HG02678 (cell line): ENCODE results near the gene TRIM59.
A peak's percentile ranks its signal among the peaks of the same experiment; 100 is the strongest.
"Not testable (repeated sequence)": the region's sequence is repeated elsewhere in the genome, so short reads cannot be mapped to it uniquely, and the experiment has no call there.

Source experiments
- ATAC-seq: cut with Tn5 transposase; IDR thresholded peaks from one replicate; pipeline ENCODE4 v1.9.1; 2021; ENCODE audit warnings: mild to moderate bottlenecking, moderate library complexity; ENCODE audit not compliant: unreplicated experiment

Gene TRIM59

DNA sequence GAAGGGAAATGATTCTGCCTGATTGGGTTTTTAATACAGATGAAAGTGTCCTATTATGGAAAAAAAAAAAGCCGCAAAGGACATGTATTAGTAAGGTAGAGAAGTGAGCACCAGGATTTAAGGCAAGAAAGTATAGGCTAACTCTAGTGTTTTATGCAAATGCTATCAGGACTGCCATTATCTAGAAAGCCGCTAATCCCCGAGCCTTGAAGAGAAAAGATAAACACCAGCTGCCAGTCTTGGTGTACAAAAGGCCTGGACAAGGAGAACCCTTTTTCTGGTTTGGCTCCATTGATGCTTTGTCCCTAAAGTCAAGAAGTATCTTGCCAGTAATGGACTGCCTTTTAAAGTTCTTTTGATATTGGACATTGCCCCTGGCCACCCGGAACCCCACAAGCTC lies 8.6 kb upstream of the TRIM59 start:
- ATAC-seq = no peak

DNA sequence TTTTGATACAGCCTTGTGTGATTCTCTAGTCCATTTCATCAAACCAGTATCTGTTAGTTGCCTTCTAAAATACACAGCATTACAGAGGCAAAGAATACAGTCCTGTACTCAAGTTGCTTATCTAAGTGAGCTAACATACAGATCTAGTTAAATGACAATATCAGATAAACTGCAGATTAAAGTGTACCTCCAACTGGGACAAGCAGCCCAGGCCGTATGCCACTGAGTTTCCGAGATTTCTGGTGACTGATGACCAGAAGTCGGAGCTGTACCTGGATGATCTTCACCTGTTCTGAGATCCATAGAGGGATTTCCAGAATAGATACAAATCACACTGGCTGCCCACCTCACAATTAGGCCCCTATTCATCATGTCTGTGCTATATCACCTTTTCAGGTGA lies 6.3 kb upstream of the TRIM59 start:
- ATAC-seq = no peak

DNA sequence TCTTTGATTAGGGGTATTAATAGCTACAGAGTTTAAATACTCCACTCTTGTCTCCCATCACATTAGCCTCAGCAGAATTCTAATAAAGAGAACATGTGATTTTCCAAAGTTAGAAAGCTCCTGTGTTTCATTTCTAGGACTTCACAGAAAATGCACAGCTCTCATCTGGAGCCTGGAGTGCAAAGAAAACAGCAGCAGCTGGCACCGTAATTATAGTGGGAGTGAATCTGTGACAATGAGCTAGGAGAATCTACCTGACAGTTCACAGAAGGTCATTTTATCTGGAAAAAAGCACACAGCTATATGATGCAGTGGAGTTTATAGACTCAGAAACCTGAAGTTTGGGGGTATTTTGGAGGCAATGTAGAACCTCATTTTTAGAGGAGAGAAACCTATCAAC lies 5.4 kb upstream of the TRIM59 start:
- no peak for ATAC-seq

- not testable (repeated sequence) for ATAC-seq
These were observed 2.7 kb upstream of the TRIM59 start for GRCh38 chr3:160452251-160452650.

DNA sequence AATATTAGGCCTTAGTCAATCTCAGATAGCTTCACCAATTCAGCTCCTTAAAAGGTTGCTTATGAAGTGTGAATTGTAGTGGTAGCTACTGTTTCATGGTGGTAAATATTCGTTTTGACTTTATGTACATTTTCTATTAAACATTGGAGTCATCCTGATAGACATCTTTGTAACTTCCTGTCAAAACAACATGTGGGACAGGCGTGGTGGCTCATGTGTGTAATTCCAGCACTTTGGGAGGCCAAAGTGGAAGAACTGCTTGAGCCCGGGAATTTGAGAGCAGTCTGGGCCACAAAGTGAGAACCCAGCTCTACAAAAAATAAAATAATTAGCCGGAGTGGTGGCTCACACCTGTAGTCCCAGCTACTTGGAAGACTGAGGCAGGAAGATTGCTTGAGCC lies 2.0 kb upstream of the TRIM59 start:
- ATAC-seq = no peak

- ATAC-seq = no peak
These were observed 1.3 kb upstream of the TRIM59 start for GRCh38 chr3:160450846-160451245.

DNA sequence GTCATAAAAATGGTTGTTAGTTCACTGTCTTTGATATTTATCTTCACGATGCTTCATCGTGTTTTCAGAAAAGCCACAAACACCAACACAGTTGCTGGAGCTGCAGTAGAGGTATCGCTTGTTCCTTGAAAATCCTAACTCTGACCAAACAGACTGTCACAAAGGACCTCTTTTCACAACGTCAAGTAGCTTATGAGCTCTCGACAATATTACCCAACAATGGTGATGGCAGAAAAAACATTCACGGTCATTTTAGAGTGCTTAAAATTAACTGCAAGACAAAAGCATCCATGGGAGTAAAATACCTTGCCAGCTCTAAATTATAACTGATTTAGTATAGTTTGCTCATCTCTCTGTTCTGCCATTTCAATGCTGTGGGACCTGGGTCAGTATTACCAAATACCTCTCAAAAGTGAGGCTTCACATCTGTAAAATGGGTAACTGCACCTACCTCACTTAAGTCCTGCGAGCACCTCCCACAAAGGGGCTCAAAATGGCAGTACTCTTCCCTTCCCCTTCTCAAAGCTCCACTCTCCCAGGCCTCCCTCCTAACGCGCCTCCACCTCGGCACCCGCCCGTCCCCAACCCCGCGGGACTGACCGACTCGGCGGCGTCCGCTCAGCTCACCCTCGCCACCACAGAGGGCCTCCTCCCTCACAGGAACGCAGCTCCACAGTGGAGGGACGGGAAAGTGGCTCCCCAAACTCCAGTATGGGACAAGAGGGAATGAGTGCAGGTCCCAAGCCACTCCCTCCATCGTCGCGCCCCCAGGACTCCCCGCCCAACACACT lies 546 bp downstream of the TRIM59 start:
- peak; percentile 37 for ATAC-seq

DNA sequence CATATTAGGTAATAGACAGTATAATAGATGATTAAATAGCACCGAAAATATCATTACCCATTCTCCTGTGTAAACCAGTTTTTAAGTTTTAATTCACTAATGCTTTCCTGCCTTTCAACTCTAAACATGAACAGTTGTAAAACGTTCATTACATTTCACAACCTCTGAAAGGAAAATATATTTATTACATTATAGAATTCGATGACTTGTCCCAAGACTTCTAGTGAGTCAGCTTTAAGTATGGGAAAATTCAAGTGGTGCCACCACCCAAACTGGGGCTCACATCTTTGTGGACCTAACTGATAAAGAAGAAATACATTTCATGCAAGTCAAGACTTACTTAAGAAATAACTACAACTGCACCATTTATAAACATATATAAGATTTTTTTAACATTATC lies 2.0 kb downstream of the TRIM59 start:
- ATAC-seq = no peak

GRCh38 chr3:160446522-160447056 lies 3.0 kb downstream of the TRIM59 start:
- ATAC-seq = no peak

DNA sequence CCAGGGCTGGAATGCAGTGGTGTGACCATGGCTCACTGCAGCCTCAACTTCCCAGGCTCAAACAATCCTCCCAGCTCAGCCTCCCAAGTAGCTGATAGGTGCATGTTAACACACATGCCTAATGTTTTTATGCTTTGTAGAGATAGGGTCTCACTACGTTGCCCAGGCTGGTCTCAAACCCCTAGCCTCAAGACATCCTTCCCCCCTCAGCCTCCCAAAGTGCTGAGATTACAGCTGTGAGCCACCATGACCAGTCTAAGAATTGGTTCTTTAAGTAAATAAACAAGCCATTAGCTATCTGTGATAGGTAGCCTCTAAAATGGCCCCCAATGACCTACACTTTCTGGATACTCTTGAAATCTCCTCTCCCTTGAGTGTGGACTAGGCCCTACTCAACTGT lies 3.7 kb downstream of the TRIM59 start:
- no peak for ATAC-seq

DNA sequence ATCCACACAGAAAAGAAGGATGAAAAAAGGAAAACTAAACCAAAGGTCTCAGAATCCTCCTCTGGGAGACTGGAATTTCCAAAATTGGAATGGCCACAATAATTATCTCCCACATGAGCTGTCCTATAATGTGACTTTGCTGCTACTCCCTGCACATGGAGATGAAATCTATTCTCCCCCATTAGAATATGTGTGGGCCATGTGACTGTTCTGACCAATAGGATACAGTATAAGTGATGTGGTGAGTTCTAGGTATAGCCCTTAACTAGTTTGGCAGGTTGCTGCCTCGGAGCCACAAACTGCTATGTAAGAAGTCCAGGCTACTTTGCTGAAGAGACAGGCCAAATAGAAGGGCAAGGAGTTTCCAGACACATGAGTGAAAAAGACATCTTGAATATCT lies 5.2 kb downstream of the TRIM59 start:
- ATAC-seq = no peak

DNA sequence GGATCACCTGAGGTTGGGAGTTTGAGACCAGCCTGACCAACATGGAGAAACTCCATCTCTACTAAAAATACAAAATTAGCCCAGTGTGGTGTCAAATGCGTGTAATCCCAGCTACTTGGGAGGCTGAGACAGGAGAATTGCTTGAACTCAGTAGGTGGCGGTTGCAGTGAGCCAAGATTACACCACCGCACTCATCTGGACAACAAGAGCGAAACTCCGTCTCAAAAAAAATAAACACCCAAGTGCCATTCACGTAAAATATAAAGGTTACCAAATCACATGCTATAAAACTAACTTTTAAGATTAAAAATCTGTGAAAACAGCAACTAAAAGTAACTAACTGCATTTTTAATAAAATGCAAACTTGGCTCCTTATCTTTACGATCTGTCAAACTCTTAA lies 8.9 kb downstream of the TRIM59 start:
- ATAC-seq = no peak

GRCh38 chr3:160437083-160437455 lies 12.5 kb downstream of the TRIM59 start:
- no peak for ATAC-seq

GRCh38 chr3:160435747-160436146 lies 13.8 kb downstream of the TRIM59 start:
- no peak for ATAC-seq

GRCh38 chr3:160435095-160435494 lies 14.5 kb downstream of the TRIM59 start:
- ATAC-seq = no peak

DNA sequence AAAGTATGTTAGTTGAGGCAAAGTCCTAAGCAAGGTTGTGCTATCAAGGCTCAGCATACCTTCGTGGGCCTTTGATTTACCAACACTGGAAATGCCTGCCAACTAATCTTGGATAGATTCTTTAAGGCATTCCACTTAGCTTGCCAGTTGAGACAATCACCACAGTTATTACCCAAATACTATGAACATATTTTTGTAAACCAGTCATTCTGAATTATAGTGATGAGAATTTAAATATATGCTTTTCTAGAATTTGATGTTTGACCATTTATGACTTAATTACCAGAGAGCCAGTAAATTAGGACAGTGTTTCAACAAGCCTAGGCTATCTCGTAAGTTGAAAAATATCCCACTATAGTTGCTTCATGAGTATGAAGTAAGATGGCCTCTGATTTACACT lies 15.5 kb downstream of the TRIM59 start:
- no peak for ATAC-seq

- no peak for ATAC-seq
These were observed 21.7 kb downstream of the TRIM59 start for GRCh38 chr3:160427832-160428424.

DNA sequence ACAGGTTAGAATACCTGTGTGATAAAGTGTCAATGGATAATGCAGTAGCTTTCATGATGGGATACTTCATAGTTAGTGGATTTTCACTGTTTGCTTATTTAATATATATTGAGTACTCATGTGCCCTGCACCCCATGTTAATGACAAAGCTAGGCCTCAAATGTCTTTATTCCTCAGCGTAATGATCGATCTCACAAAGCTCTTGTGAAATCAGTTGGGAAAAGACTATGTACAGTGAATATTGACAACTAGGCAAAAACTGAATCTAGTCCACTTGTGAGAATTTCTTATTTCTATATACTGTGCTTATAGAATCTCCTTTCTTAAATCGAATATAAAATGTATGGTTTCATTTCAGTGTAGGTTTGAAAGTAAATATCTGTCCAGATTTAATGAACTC lies 32.3 kb downstream of the TRIM59 start:
- no peak for ATAC-seq

DNA sequence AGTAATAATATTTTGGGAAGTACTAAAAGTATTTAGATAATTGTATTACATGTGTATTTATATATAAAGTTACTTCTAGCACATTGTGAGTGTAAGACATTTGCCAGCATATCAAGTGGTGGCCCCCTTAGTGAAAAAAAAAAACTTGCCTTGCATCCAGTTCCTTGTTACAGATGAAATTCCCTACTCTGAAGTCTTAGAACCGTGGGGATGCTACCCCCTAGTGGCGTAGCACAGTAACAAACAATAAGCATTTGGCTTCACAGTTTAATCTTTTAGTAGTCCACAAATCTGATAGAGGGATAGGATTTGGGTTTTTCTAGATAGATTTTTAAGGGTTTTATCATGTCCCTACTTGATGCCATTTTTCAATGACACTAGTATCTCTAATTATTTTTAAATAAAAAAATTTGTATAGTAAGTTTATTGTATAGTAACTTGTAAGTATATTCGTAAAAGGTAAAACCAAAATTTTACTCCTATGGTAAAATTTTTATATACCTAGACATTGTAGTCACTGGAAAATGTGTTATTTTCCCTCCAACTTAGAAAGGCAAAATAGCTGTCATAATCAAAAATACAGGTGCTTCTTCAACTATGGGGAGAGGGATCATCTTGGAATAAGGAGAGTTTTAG lies 35.9 kb downstream of the TRIM59 start:
- ATAC-seq = peak; percentile 85

DNA sequence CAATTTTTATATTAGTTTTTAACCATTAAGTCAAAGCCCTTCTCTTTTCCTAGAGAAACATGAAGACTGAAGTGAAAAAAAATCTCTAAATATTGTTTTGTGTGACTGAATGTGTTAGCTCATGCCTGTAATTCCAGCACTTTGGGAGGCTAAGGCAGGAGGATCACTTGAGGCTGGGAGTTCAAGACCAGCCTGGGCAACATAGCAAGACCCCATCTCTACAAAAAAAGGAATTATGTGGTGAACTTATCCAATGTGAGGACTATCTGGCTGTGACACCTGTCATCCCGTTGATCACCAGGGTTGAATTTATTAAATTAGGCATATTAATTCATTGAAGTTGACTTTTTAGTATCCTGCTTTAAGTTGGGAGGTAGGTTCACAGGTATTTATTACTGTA lies 37.1 kb downstream of the TRIM59 start:
- no peak for ATAC-seq

DNA sequence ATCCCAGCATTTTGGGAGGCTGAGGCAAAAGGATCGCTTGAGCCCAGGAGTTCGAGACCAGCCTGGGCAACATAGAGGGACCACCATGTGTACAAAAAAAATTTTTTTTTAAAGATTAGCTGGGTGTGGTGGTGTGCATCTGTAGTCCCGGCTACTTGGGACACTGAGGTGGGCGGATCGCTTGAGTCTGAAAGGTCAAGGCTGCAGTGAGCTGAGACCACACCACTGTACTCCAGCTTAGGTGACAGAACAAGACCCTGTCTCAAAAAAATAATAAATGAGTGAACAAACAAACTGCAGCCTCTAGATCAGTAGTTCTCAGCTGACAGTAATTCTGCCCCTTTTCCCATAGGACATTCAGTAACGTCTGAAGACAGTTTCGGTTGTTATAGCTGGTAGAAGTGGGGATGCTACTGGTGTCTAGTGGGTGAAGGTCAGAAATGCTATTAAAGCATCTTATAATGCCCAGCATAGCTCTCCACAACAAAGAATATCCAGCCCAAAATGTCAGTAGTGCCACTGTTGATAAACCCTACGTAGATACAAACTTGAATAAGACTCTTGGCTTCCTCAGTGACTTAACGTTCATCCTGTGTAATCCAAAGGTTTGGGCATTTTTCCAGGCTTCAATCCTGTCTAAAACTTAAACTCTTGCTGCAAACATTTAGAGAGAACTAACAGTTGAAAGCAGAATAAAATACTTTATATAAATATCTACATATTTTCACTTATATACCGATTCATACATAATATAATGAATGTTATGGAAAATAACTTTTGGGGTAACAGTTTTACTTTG lies 39.6 kb downstream of the TRIM59 start:
- no peak for ATAC-seq
